ENCODE measurements around the gene COMMD1.

DNA sequence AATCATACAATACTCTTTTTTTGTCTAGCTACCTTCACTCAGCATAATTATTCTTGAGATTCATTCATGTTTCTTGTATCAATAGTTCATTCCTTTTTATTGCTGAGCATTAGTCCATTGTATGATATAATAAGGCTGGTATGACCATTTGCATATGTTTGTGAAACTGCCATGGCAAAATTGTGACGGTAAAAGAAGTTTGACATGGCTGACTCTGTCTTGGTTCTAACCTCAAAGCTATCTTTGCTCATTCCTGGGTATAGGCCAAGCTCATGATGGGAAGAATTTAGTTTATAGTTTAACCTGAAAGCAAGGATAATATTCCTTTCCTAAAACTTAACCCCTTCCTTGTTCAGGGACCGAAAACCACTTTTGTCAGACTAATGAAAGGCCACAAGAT is 46.4 kb downstream of the COMMD1 start:
- TF ChIP-seq POLR2A (IDR thresholded peaks at IDR 0.05) (no peak), CTCF (IDR thresholded peaks at IDR 0.05) (no peak)

All from thyroid gland (tissue), 4 donors.